GM18526 (cell line): ENCODE results near the gene BACH1.

ENCODE experiments used
- POLR2A ChIP-seq: IDR thresholded peaks from 3 replicates; pipeline ENCODE4 v1.6.1; 2011; ENCODE audit not compliant: insufficient read length; ENCODE audit errors: extremely low read depth

The BACH1 gene

GRCh38 chr21:29350246-29350779 is 51.6 kb downstream of the BACH1 start:
- no peak for TF ChIP-seq POLR2A

GRCh38 chr21:29351691-29352090 is 53.0 kb downstream of the BACH1 start:
- no peak for TF ChIP-seq POLR2A

GRCh38 chr21:29359718-29360117 is 61.0 kb downstream of the BACH1 start:
- TF ChIP-seq POLR2A: no peak

GRCh38 chr21:29360799-29361765 is 62.4 kb downstream of the BACH1 start:
- TF ChIP-seq POLR2A: no peak

- TF ChIP-seq POLR2A: no peak
Measured at GRCh38 chr21:29362758-29363157, 64.0 kb downstream of the BACH1 start.

- TF ChIP-seq POLR2A: no peak
Measured at GRCh38 chr21:29365661-29366265, 67.0 kb downstream of the BACH1 start.

- no peak for TF ChIP-seq POLR2A
Measured at GRCh38 chr21:29366532-29366931, 67.8 kb downstream of the BACH1 start.

GRCh38 chr21:29367335-29367734 is 68.6 kb downstream of the BACH1 start:
- TF ChIP-seq POLR2A: no peak

GRCh38 chr21:29368906-29369305 is 70.2 kb downstream of the BACH1 start:
- TF ChIP-seq POLR2A: no peak

- no peak for TF ChIP-seq POLR2A
Measured at GRCh38 chr21:29371464-29371863, 72.7 kb downstream of the BACH1 start.

- TF ChIP-seq POLR2A: no peak
Measured at GRCh38 chr21:29372063-29372802, 73.5 kb downstream of the BACH1 start.

- no peak for TF ChIP-seq POLR2A
Measured at GRCh38 chr21:29374481-29374880, 75.8 kb downstream of the BACH1 start.

- TF ChIP-seq POLR2A: no peak
Measured at GRCh38 chr21:29376556-29376955, 77.8 kb downstream of the BACH1 start.

GRCh38 chr21:29377266-29377665 is 78.5 kb downstream of the BACH1 start:
- TF ChIP-seq POLR2A: no peak

- no peak for TF ChIP-seq POLR2A
Measured at GRCh38 chr21:29378832-29379231, 80.1 kb downstream of the BACH1 start.

- no peak for TF ChIP-seq POLR2A
Measured at GRCh38 chr21:29379517-29380054, 80.9 kb downstream of the BACH1 start.
